Germinal center (tissue), 1 donor: ENCODE results near the gene SIK3.

Source experiments
- DNase-seq: peaks from one replicate; pipeline ENCODE4 v3.0.0; 2012; ENCODE audit warnings: mixed read lengths, low spot score

SIK3 gene

GRCh38 chr11:116895048-116895757 lies 203.0 kb downstream of the SIK3 start:
- peak; percentile 9 for DNase-seq

- DNase-seq = no peak
Observed at GRCh38 chr11:116893906-116894305, 204.3 kb downstream of the SIK3 start.

GRCh38 chr11:116893437-116893836 lies 204.8 kb downstream of the SIK3 start:
- DNase-seq = no peak

- no peak for DNase-seq
Observed at GRCh38 chr11:116892374-116892773, 205.9 kb downstream of the SIK3 start.

GRCh38 chr11:116891746-116892145 lies 206.5 kb downstream of the SIK3 start:
- DNase-seq = no peak

GRCh38 chr11:116890607-116891006 lies 207.6 kb downstream of the SIK3 start:
- DNase-seq = no peak

GRCh38 chr11:116890193-116890592 lies 208.0 kb downstream of the SIK3 start:
- DNase-seq = no peak

GRCh38 chr11:116888884-116889549 lies 209.2 kb downstream of the SIK3 start:
- no peak for DNase-seq

- no peak for DNase-seq
Observed at GRCh38 chr11:116888024-116888423, 210.2 kb downstream of the SIK3 start.

GRCh38 chr11:116885951-116886655 lies 212.1 kb downstream of the SIK3 start:
- DNase-seq = no peak

- no peak for DNase-seq
Observed at GRCh38 chr11:116882386-116882785, 215.8 kb downstream of the SIK3 start.

- DNase-seq = no peak
Observed at GRCh38 chr11:116881143-116881542, 217.1 kb downstream of the SIK3 start.

GRCh38 chr11:116879800-116880625 lies 218.2 kb downstream of the SIK3 start:
- DNase-seq = peak; percentile 61

- DNase-seq = no peak
Observed at GRCh38 chr11:116876656-116877055, 221.6 kb downstream of the SIK3 start.

- DNase-seq = no peak
Observed at GRCh38 chr11:116875194-116875593, 223.0 kb downstream of the SIK3 start.

GRCh38 chr11:116874251-116874650 lies 224.0 kb downstream of the SIK3 start:
- no peak for DNase-seq

- DNase-seq = no peak
Observed at GRCh38 chr11:116873381-116873780, 224.8 kb downstream of the SIK3 start.

GRCh38 chr11:116871248-116871647 lies 227.0 kb downstream of the SIK3 start:
- no peak for DNase-seq

- DNase-seq = no peak
Observed at GRCh38 chr11:116870054-116870453, 228.2 kb downstream of the SIK3 start.

GRCh38 chr11:116869610-116870009 lies 228.6 kb downstream of the SIK3 start:
- no peak for DNase-seq

- DNase-seq = no peak
Observed at GRCh38 chr11:116868066-116868465, 230.2 kb downstream of the SIK3 start.

- no peak for DNase-seq
Observed at GRCh38 chr11:116867619-116868018, 230.6 kb downstream of the SIK3 start.
